Trophoblast cell (in vitro differentiated cells and primary cell): Measurements from ENCODE around the gene CWC27.

Source experiments
- DNase-seq, 2 donors: peaks; one replicate each; pipeline ENCODE4 v3.0.0-alpha.2; 2016
- H2AFZ ChIP-seq: 2 replicates; pipeline ENCODE4 v1.6.1; 2013; ENCODE audit warnings: low read length, moderate library complexity, mild to moderate bottlenecking; ENCODE audit not compliant: insufficient read depth, poor library complexity
- H2AK5ac ChIP-seq: 2 replicates; pipeline ENCODE4 v1.6.1; 2013; ENCODE audit warnings: mild to moderate bottlenecking, low read length
- H2BK120ac ChIP-seq: 2 replicates; pipeline ENCODE4 v1.6.1; 2013; ENCODE audit warnings: low read length, mild to moderate bottlenecking, moderate library complexity; ENCODE audit not compliant: insufficient read depth, poor library complexity
- H2BK12ac ChIP-seq: 2 replicates; pipeline ENCODE4 v1.6.1; 2013; ENCODE audit warnings: mild to moderate bottlenecking, low read length, moderate library complexity
- H2BK5ac ChIP-seq: 2 replicates; pipeline ENCODE4 v1.6.1; 2013; ENCODE audit warnings: low read length, low read depth, moderate library complexity, mild to moderate bottlenecking; ENCODE audit not compliant: poor library complexity
- H3K14ac ChIP-seq: 2 replicates; pipeline ENCODE4 v1.6.1; 2013; ENCODE audit warnings: mild to moderate bottlenecking, low read length
- H3K18ac ChIP-seq: 2 replicates; pipeline ENCODE4 v1.6.1; 2013; ENCODE audit warnings: mild to moderate bottlenecking, low read length
- H3K23ac ChIP-seq: 2 replicates; pipeline ENCODE4 v1.6.1; 2013; ENCODE audit warnings: low read length
- H3K27ac ChIP-seq: 2 replicates; pipeline ENCODE4 v1.5.1; 2013; ENCODE audit warnings: low read depth, mild to moderate bottlenecking, inconsistent platforms, low read length, moderate library complexity
- H3K27me3 ChIP-seq: 2 replicates; pipeline ENCODE4 v1.6.1; 2013; ENCODE audit warnings: inconsistent platforms, mild to moderate bottlenecking, low read length, moderate library complexity; ENCODE audit not compliant: insufficient read depth
- H3K36me3 ChIP-seq, 2 experiments: 1 replicate in 1 of 2; 2 replicates in 1 of 2; pipeline ENCODE4 v1.6.1; 2013; ENCODE audit warnings: low read length in 2 of 2, mild to moderate bottlenecking in 2 of 2, moderate library complexity in 1 of 2; ENCODE audit not compliant: insufficient read depth in 2 of 2, control insufficient read depth in 1 of 2
- H3K4ac ChIP-seq: 2 replicates; pipeline ENCODE4 v1.6.1; 2013; ENCODE audit warnings: low read depth, mild to moderate bottlenecking, low read length, moderate library complexity
- H3K4me1 ChIP-seq, 2 experiments: 1 replicate in 1 of 2; 2 replicates in 1 of 2; pipeline ENCODE4 v1.6.1; 2013; ENCODE audit warnings: low read length in 2 of 2, mild to moderate bottlenecking in 2 of 2, moderate library complexity in 1 of 2; ENCODE audit not compliant: insufficient read depth in 2 of 2, control insufficient read depth in 1 of 2
- H3K4me2 ChIP-seq: 2 replicates; pipeline ENCODE4 v1.6.1; 2013; ENCODE audit warnings: inconsistent platforms, mild to moderate bottlenecking, low read length, moderate library complexity
- H3K4me3 ChIP-seq: 2 replicates; pipeline ENCODE4 v1.5.1; 2013; ENCODE audit warnings: mild to moderate bottlenecking, low read depth, low read length, inconsistent platforms
- H3K79me1 ChIP-seq: one replicate; pipeline ENCODE4 v1.6.1; 2013; ENCODE audit warnings: low read length
- H3K79me2 ChIP-seq: 2 replicates; pipeline ENCODE4 v1.6.1; 2013; ENCODE audit warnings: low read length, mild to moderate bottlenecking; ENCODE audit not compliant: control insufficient read depth, insufficient read depth, poor library complexity
- H3K9ac ChIP-seq: 2 replicates; pipeline ENCODE4 v1.6.1; 2013; ENCODE audit warnings: mild to moderate bottlenecking, low read length
- H3K9me3 ChIP-seq: 2 replicates; pipeline ENCODE4 v1.6.1; 2013; ENCODE audit warnings: low read depth, mild to moderate bottlenecking, control low read depth, inconsistent platforms, low read length; ENCODE audit not compliant: insufficient read depth
- H4K12ac ChIP-seq: 2 replicates; pipeline ENCODE4 v1.6.1; 2013; ENCODE audit warnings: low read depth, mild to moderate bottlenecking, low read length, moderate library complexity
- H4K8ac ChIP-seq: 2 replicates; pipeline ENCODE4 v1.6.1; 2013; ENCODE audit warnings: low read depth, mild to moderate bottlenecking, low read length, moderate library complexity
- H4K91ac ChIP-seq: one replicate; pipeline ENCODE4 v1.6.1; 2013; ENCODE audit warnings: low read depth, mild to moderate bottlenecking, low read length, moderate library complexity
- WGBS: extraction: QIAGEN DNeasy Blood & Tissue Kit; methylation state at CpG from one replicate; pipeline ENCODE4 v1.1.7; 2013; ENCODE audit warnings: missing lambda C conversion rate; ENCODE audit not compliant: insufficient read length, insufficient coverage; ENCODE audit errors: extremely low coverage; 5-methylcytosine and 5-hydroxymethylcytosine counted together

CWC27 gene

DNA sequence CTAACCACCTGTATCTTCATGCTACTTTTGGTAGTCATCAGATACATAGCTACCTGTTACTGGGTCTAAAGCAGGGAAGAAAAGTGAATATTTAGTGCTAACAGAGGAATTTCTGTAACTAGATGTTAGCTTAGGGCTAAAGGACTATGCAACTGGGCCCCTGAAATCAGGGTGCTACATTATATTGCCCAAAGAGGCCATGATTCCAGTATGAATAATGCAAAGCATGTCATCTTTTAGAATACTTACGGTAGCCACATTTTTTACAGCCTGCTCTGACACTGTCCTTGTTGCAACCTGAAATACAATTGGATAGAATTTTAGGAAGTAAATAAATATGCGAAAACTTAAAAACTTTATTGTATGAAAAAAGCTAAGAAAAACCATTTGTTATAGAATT lies 14.7 kb upstream of the CWC27 start:
- Histone ChIP-seq H3K27ac (no peak overlapping the region), H2BK120ac (no peak overlapping the region), H3K27me3 (no peaks in the 10 kb centered on the region), H2BK12ac (no peak overlapping the region), H4K8ac (no peak overlapping the region), H2AK5ac (no peak overlapping the region), H3K14ac (no peak overlapping the region), H4K12ac (no peak overlapping the region), H3K18ac (no peak overlapping the region), H3K4me3 (no peak overlapping the region), H3K36me3 (peaks cover 0 to 3% of the 10 kb centered on the region in 2 experiments), H3K4ac (no peak overlapping the region), H3K9ac (no peak overlapping the region), H3K79me1 (no peaks in the 10 kb centered on the region), H3K23ac (no peak overlapping the region), H2BK5ac (no peak overlapping the region), H3K79me2 (no peaks in the 10 kb centered on the region), H2AFZ (no peak overlapping the region), H3K4me1 (no peaks in the 10 kb centered on the region), H4K91ac (no peak overlapping the region), H3K4me2 (no peak overlapping the region), H3K9me3 (no peaks in the 10 kb centered on the region)
- no CpG with 5 or more reads among the region's 2 CpGs for WGBS
- DNase-seq, result no peak

DNA sequence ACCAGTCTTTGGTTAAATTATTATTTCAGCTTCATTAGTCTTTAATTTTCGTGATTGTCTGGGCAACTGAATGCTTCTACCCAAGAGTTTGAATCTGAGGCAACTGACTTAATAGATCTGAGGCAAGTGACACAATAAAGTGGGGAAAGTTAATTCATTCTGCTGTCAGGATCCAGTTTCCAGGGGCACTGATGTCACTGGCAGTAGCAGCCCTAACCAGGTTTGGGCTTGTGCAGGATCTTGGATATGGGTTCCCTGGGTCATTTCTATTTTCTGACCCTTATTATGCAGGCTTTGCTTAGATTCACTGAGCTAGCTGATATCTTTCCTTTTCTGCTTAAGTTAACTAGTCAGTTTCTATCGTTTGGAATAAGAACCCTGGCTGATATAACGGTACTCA lies 9.8 kb upstream of the CWC27 start:
- no peak overlapping the region for H2BK5ac ChIP-seq
- WGBS, result no CpG with 5 or more reads among the region's 3 CpGs
- H3K36me3 ChIP-seq, result peaks cover 1 to 6% of the 10 kb centered on the region in 2 experiments
- no peak overlapping the region for H3K4me3 ChIP-seq
- no peak overlapping the region for H3K27ac ChIP-seq
- H4K91ac ChIP-seq, result no peak overlapping the region
- no peak overlapping the region for H2BK120ac ChIP-seq
- DNase-seq, result no peak
- H2AFZ ChIP-seq, result no peak overlapping the region
- H3K4me2 ChIP-seq, result no peak overlapping the region
- H3K23ac ChIP-seq, result no peak overlapping the region
- H3K9ac ChIP-seq, result no peak overlapping the region
- no peak overlapping the region for H3K14ac ChIP-seq
- H3K79me1 ChIP-seq, result no peaks in the 10 kb centered on the region
- H3K9me3 ChIP-seq, result no peaks in the 10 kb centered on the region
- no peaks in the 10 kb centered on the region for H3K4me1 ChIP-seq
- H4K12ac ChIP-seq, result no peak overlapping the region
- H3K4ac ChIP-seq, result no peak overlapping the region
- no peak overlapping the region for H3K18ac ChIP-seq
- H2AK5ac ChIP-seq, result no peak overlapping the region
- H3K79me2 ChIP-seq, result no peaks in the 10 kb centered on the region
- no peaks in the 10 kb centered on the region for H3K27me3 ChIP-seq
- no peak overlapping the region for H2BK12ac ChIP-seq
- H4K8ac ChIP-seq, result no peak overlapping the region

DNA sequence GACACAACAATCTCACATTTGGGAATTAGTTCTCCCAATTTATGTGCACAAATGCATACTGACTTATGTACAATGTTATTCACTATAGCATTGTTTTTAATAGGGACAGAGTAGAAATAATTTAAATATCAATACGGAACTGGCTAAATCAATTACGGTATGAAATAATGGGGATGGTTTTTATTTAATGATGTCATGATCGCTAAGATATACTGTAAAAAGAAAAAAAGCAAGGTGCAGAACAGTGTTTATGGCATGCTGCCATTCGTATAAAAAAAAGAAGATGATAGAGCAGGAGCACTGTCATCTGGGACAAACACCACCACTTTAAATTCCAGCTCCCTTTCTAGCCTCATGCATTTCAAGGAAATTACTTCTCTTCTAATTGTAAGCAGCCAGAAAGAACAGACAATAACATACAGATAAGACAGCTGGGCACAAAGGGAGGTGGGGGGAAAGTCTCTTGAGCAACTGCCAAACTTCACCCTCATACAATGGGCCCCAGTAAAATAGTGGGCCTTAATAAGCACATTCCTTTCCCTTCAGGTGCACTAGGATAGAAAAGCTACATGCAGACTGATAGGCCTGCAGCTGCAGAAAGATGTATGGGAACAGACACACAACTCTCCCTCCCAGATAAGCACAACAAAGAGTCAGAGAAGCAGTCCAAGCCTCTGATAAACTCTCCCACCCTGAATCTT lies 8.6 kb upstream of the CWC27 start:
- no peak overlapping the region for H3K4me2 ChIP-seq
- H3K36me3 ChIP-seq, result peaks cover 3 to 6% of the 10 kb centered on the region in 2 experiments
- no peak overlapping the region for H3K14ac ChIP-seq
- H4K12ac ChIP-seq, result no peak overlapping the region
- H2AFZ ChIP-seq, result no peak overlapping the region
- no peaks in the 10 kb centered on the region for H3K79me2 ChIP-seq
- H2BK5ac ChIP-seq, result no peak overlapping the region
- H3K27ac ChIP-seq, result no peak overlapping the region
- no peak overlapping the region for H3K4ac ChIP-seq
- no peaks in the 10 kb centered on the region for H3K9me3 ChIP-seq
- no peaks in the 10 kb centered on the region for H3K27me3 ChIP-seq
- no peak overlapping the region for H4K8ac ChIP-seq
- no peak overlapping the region for H4K91ac ChIP-seq
- H2BK12ac ChIP-seq, result no peak overlapping the region
- WGBS, result 100% methylated on average over 3 of the region's 4 CpGs
- H2AK5ac ChIP-seq, result no peak overlapping the region
- DNase-seq, result no peak
- no peak overlapping the region for H3K23ac ChIP-seq
- H3K4me3 ChIP-seq, result no peak overlapping the region
- no peak overlapping the region for H3K18ac ChIP-seq
- no peaks in the 10 kb centered on the region for H3K4me1 ChIP-seq
- no peak overlapping the region for H2BK120ac ChIP-seq
- H3K9ac ChIP-seq, result no peak overlapping the region
- no peaks in the 10 kb centered on the region for H3K79me1 ChIP-seq

DNA sequence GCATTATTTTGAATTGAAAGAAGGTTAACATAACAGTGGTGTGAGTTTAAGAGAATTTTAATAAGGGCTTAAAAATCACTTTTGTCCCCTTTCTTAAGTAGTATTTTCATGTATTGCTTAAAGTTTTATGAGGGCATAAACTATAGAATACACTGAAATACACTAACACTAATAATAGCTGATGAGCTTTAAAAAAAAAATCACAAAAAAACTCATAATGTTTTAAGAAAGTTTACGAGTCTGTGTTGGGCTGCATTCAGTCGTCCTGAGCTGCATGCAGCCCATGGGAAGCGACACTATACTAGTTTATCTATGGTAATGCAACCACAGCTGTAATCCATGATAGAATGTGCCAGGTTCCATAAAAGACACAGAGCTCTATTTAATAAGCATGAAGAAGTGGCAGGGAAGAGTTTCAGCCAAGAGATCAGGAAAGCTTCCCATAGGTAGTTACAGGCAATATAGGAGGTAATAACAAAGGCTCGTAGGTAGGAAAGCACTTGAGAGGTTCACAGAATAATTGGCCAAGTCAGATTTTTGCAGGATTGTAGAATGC lies 4.7 kb upstream of the CWC27 start:
- WGBS, result no CpG with 5 or more reads among the region's 4 CpGs

More for the DNA sequence above, 4.7 kb upstream of the CWC27 start:
- Histone ChIP-seq H2BK12ac (no peak overlapping the region), H3K36me3 (peaks cover 3 to 9% of the 10 kb centered on the region in 2 experiments), H3K4ac (no peak overlapping the region), H4K91ac (no peak overlapping the region), H3K23ac (no peak overlapping the region), H3K27me3 (no peaks in the 10 kb centered on the region), H3K79me2 (peaks cover 7% of the 10 kb centered on the region), H2BK120ac (no peak overlapping the region), H2AFZ (no peak overlapping the region), H3K14ac (no peak overlapping the region), H3K4me3 (no peak overlapping the region), H3K4me1 (peaks cover 4% of the 10 kb centered on the region in 2 experiments), H4K8ac (no peak overlapping the region), H2BK5ac (no peak overlapping the region), H3K27ac (no peak overlapping the region), H3K79me1 (peaks cover 6% of the 10 kb centered on the region), H3K9ac (no peak overlapping the region), H3K4me2 (no peak overlapping the region), H3K9me3 (no peaks in the 10 kb centered on the region), H4K12ac (no peak overlapping the region), H2AK5ac (no peak overlapping the region), H3K18ac (no peak overlapping the region)
- no peak for DNase-seq
